OCI-LY3 (cell line): Measurements from ENCODE around the gene DUT.
A peak's percentile ranks its signal among the peaks of the same experiment; 100 is the strongest.

Source experiments
- H2AFZ ChIP-seq: fragments of 200-600, 300-600 bp; shearing (Covaris generic); 2 replicates; pipeline ENCODE4 v1.6.0; 2014; ENCODE audit warnings: antibody characterized with exemption, low read depth, low read length
- H3K27ac ChIP-seq: fragments of 200-600, 300-600 bp; sonication (generic); 2 replicates; pipeline ENCODE4 v1.5.1; 2014; ENCODE audit warnings: mild to moderate bottlenecking, low read length, moderate library complexity, mixed read lengths
- H3K27me3 ChIP-seq: fragments of 200-600, 300-600 bp; sonication (generic); 2 replicates; pipeline ENCODE4 v1.6.1; 2014; ENCODE audit warnings: low read depth, low read length, mixed read lengths
- H3K36me3 ChIP-seq: fragments of 200-600, 300-600 bp; sonication (generic); replicated peaks from 2 replicates; pipeline ENCODE3; 2014; ENCODE audit warnings: low read depth, low read length, mixed read lengths
- H3K4me1 ChIP-seq: fragments of 300-600, 200-600 bp; sonication (generic); 2 replicates; pipeline ENCODE4 v1.6.1; 2014; ENCODE audit warnings: low read length, mixed read lengths
- H3K4me2 ChIP-seq: fragments of 200-600, 300-600 bp; sonication (generic); 2 replicates; pipeline ENCODE4 v1.6.1; 2014; ENCODE audit warnings: low read length, mixed read lengths
- H3K4me3 ChIP-seq: fragments of 300-600, 200-600 bp; sonication (generic); 2 replicates; pipeline ENCODE4 v1.5.1; 2014; ENCODE audit warnings: antibody characterized with exemption, mild to moderate bottlenecking, low read length, moderate library complexity
- H3K79me2 ChIP-seq: fragments of 300-600, 200-600 bp; shearing (Covaris generic); 2 replicates; pipeline ENCODE4 v1.6.1; 2014; ENCODE audit warnings: mild to moderate bottlenecking, low read length, mixed read lengths
- H3K9ac ChIP-seq: fragments of 300-600, 200-600 bp; shearing (Covaris generic); 2 replicates; pipeline ENCODE4 v1.6.0; 2014; ENCODE audit warnings: mild to moderate bottlenecking, low read length, moderate library complexity
- H3K9me3 ChIP-seq: fragments of 200-600, 300-600 bp; shearing (Covaris generic); 2 replicates; pipeline ENCODE4 v1.6.1; 2014; ENCODE audit warnings: low read length, mixed read lengths; ENCODE audit not compliant: insufficient read depth
- H4K20me1 ChIP-seq: fragments of 200-600, 300-600 bp; sonication (generic); 2 replicates; pipeline ENCODE4 v1.6.1; 2016; ENCODE audit warnings: low read length, mixed read lengths; ENCODE audit not compliant: insufficient read depth
- CTCF ChIP-seq: fragments of 200-600, 300-600 bp; sonication (generic); IDR thresholded peaks from 2 replicates; pipeline ENCODE4 v1.5.1; 2014; ENCODE audit warnings: antibody characterized with exemption, low read length, low read depth
- EZH2phosphoT487 ChIP-seq: fragments of 200-600 bp; shearing (Covaris generic); IDR thresholded peaks from 2 replicates; pipeline ENCODE4 v1.6.1; 2018; ENCODE audit warnings: antibody characterized with exemption, mixed run types, low read depth

The DUT gene

GRCh38 chr15:48285329-48286214, 45.7 kb upstream of the DUT start:
- TF ChIP-seq CTCF (peak; percentile 82), EZH2phosphoT487 (no peak)
- Histone ChIP-seq H3K4me2 (peak overlapping the region; percentile 96), H3K4me3 (peak overlapping the region; percentile 76), H4K20me1 (no peaks in the 10 kb centered on the region), H3K36me3 (no peaks in the 10 kb centered on the region), H3K4me1 (peaks cover 9% of the 10 kb centered on the region), H3K27me3 (peaks cover 46% of the 10 kb centered on the region), H3K9ac (peak overlapping the region; percentile 51), H3K9me3 (no peaks in the 10 kb centered on the region), H3K79me2 (no peaks in the 10 kb centered on the region), H3K27ac (no peak overlapping the region), H2AFZ (peak overlapping the region; percentile 99)

GRCh38 chr15:48289628-48290027, 41.6 kb upstream of the DUT start:
- no peaks in the 10 kb centered on the region for H3K36me3 ChIP-seq
- H2AFZ ChIP-seq = no peak overlapping the region
- peaks cover 12% of the 10 kb centered on the region; the same call in 1 of the 2 replicates for H3K27me3 ChIP-seq
- H3K9ac ChIP-seq = no peak overlapping the region
- TF ChIP-seq EZH2phosphoT487 (no peak), CTCF (no peak)
- no peaks in the 10 kb centered on the region for H4K20me1 ChIP-seq
- no peaks in the 10 kb centered on the region for H3K9me3 ChIP-seq
- peaks cover 19% of the 10 kb centered on the region for H3K4me1 ChIP-seq
- no peak overlapping the region for H3K27ac ChIP-seq
- H3K79me2 ChIP-seq = no peaks in the 10 kb centered on the region
- H3K4me3 ChIP-seq = no peak overlapping the region
- H3K4me2 ChIP-seq = no peak overlapping the region

- H3K9ac ChIP-seq = no peak overlapping the region
- H3K4me2 ChIP-seq = no peak overlapping the region
- no peaks in the 10 kb centered on the region for H3K9me3 ChIP-seq
- TF ChIP-seq CTCF = no peak
- TF ChIP-seq EZH2phosphoT487 = no peak
- no peaks in the 10 kb centered on the region for H3K79me2 ChIP-seq
- H4K20me1 ChIP-seq = no peaks in the 10 kb centered on the region
- no peaks in the 10 kb centered on the region for H3K36me3 ChIP-seq
- H3K4me1 ChIP-seq = peaks cover 15% of the 10 kb centered on the region
- H3K4me3 ChIP-seq = no peak overlapping the region
- no peak overlapping the region for H2AFZ ChIP-seq
- H3K27me3 ChIP-seq = peaks cover 4% of the 10 kb centered on the region; the same call in 1 of the 2 replicates
- no peak overlapping the region for H3K27ac ChIP-seq
These were observed 38.8 kb upstream of the DUT start for GRCh38 chr15:48292458-48292857.

- H3K27me3 ChIP-seq = no peaks in the 10 kb centered on the region
- no peak for TF ChIP-seq CTCF
These were observed 33.6 kb upstream of the DUT start for GRCh38 chr15:48297668-48298067.

More at GRCh38 chr15:48297668-48298067, 33.6 kb upstream of the DUT start:
- peaks cover 7% of the 10 kb centered on the region; the same call in 1 of the 2 replicates for H3K4me1 ChIP-seq
- H3K9me3 ChIP-seq = no peaks in the 10 kb centered on the region
- no peak overlapping the region for H2AFZ ChIP-seq
- no peak overlapping the region for H3K4me3 ChIP-seq
- H3K9ac ChIP-seq = no peak overlapping the region
- H3K27ac ChIP-seq = no peak overlapping the region
- no peaks in the 10 kb centered on the region for H3K79me2 ChIP-seq
- H3K4me2 ChIP-seq = no peak overlapping the region
- no peaks in the 10 kb centered on the region for H4K20me1 ChIP-seq
- no peaks in the 10 kb centered on the region for H3K36me3 ChIP-seq
